Muscle layer of duodenum (tissue), 2 donors: ENCODE results near the gene ZBTB20.

Experiments used
- H3K27ac ChIP-seq: one replicate; pipeline ENCODE4 v1.7.0; 2013; ENCODE audit warnings: mild to moderate bottlenecking, low read length
- H3K27me3 ChIP-seq: one replicate; pipeline ENCODE4 v1.7.0; 2013; ENCODE audit warnings: low read depth, mild to moderate bottlenecking, control low read depth, low read length
- H3K36me3 ChIP-seq, 2 donors: one replicate each; pipeline ENCODE4 v1.7.0; 2013; ENCODE audit warnings: low read length in 2 of 2, control low read depth in 1 of 2, mild to moderate bottlenecking in 1 of 2; ENCODE audit not compliant: insufficient read depth in 2 of 2, control insufficient read depth in 1 of 2
- H3K4me1 ChIP-seq, 2 donors: one replicate each; pipeline ENCODE4 v1.7.0; 2013; ENCODE audit warnings: low read length in 2 of 2, mild to moderate bottlenecking in 2 of 2, control low read depth in 1 of 2, moderate library complexity in 1 of 2; ENCODE audit not compliant: insufficient read depth in 2 of 2, control insufficient read depth in 1 of 2
- H3K4me3 ChIP-seq, 2 donors: one replicate each; pipeline ENCODE4 v1.7.0; 2013; ENCODE audit warnings: low read length in 2 of 2, low read depth in 1 of 2, mild to moderate bottlenecking in 1 of 2
- H3K9me3 ChIP-seq, 2 donors: one replicate each; pipeline ENCODE4 v1.7.0; 2013; ENCODE audit warnings: low read length in 2 of 2, control low read depth in 1 of 2, mild to moderate bottlenecking in 1 of 2; ENCODE audit not compliant: control insufficient read depth in 1 of 2
- donor health status: healthy.

Gene ZBTB20

GRCh38 chr3:115102046-115102445 lies 45.0 kb downstream of the ZBTB20 start:
- Histone ChIP-seq H3K36me3 (peaks cover 4% of the 10 kb centered on the region in 2 donors), H3K27ac (no peak overlapping the region), H3K9me3 (no peaks in the 10 kb centered on the region), H3K4me3 (no peak overlapping the region), H3K27me3 (no peaks in the 10 kb centered on the region), H3K4me1 (peaks cover 5 to 10% of the 10 kb centered on the region in 2 donors)

DNA sequence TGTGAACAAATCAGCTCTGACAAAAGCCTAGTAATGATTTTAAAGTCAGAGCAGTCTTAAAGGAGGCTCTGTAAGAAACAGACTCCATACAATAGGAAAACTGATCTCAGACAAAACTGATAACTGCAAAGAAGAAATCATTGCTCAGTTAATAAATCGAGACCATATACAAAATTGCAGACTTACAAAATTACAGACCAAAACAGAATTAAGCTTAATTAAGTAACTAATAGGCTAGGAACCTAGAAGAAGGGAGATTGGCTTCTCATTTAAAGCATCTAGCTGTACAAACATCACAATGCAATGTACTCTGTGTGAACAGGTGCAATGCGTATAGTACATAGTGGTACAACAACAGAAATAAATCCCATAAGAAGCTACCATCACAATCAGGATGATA lies 46.3 kb downstream of the ZBTB20 start:
- peak overlapping the region; percentile 90 for H3K27ac ChIP-seq
- H3K4me3 ChIP-seq, result peak overlapping the region; percentile 62 to 80
- no peaks in the 10 kb centered on the region for H3K9me3 ChIP-seq
- peaks cover 4% of the 10 kb centered on the region in 2 donors for H3K36me3 ChIP-seq
- peaks cover 5 to 10% of the 10 kb centered on the region in 2 donors for H3K4me1 ChIP-seq
- no peaks in the 10 kb centered on the region for H3K27me3 ChIP-seq

GRCh38 chr3:115099986-115100571 lies 47.0 kb downstream of the ZBTB20 start:
- H3K4me3 ChIP-seq, result peak overlapping the region; percentile 62 to 80
- no peaks in the 10 kb centered on the region for H3K9me3 ChIP-seq
- H3K27ac ChIP-seq, result peak overlapping the region; percentile 90
- H3K36me3 ChIP-seq, result peaks cover 4% of the 10 kb centered on the region in 2 donors
- peaks cover 5 to 10% of the 10 kb centered on the region in 2 donors for H3K4me1 ChIP-seq
- H3K27me3 ChIP-seq, result no peaks in the 10 kb centered on the region

DNA sequence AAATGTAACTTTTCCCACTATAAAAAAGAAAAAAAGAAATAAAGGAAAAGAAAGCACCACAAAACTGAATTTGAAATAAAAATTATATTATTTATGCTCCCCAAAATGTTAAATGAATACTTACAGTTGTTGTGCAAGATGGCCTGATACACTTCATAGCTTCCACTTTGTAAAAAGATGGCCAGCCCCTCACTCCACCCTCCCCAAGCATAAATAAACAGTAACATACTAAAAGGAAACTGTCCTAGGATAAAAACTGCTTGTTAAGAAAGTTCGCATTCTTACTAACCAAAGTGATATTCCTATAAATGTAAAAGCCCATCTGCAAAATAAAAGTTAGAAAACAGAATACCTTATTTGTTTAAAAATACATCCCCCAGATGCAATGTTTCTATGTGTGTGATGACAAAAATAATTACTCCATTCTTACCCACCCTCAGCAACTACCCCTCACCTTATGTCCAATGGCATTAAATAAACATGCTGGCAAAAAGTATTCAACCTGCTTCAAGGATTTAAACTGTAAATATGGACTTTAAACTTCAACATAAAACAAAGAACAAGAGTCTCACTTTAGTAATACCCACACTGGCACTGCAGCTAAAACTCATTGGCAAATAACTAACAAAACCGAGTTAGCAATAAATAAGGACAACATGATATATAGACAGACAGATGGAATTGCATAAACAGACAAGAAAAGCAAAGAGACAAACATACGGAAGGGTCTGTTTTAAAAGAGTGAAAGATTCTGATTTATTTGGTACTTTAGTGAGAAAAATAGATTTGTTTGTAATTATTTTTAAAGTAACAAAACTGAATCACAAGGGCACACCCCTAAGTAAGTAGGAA lies 47.7 kb downstream of the ZBTB20 start:
- H3K9me3 ChIP-seq, result no peaks in the 10 kb centered on the region
- peak overlapping the region; percentile 62 to 80 for H3K4me3 ChIP-seq
- H3K27me3 ChIP-seq, result no peaks in the 10 kb centered on the region
- peak overlapping the region; percentile 90 for H3K27ac ChIP-seq
- peaks cover 5 to 10% of the 10 kb centered on the region in 2 donors for H3K4me1 ChIP-seq
- H3K36me3 ChIP-seq, result peaks cover 4% of the 10 kb centered on the region in 2 donors

DNA sequence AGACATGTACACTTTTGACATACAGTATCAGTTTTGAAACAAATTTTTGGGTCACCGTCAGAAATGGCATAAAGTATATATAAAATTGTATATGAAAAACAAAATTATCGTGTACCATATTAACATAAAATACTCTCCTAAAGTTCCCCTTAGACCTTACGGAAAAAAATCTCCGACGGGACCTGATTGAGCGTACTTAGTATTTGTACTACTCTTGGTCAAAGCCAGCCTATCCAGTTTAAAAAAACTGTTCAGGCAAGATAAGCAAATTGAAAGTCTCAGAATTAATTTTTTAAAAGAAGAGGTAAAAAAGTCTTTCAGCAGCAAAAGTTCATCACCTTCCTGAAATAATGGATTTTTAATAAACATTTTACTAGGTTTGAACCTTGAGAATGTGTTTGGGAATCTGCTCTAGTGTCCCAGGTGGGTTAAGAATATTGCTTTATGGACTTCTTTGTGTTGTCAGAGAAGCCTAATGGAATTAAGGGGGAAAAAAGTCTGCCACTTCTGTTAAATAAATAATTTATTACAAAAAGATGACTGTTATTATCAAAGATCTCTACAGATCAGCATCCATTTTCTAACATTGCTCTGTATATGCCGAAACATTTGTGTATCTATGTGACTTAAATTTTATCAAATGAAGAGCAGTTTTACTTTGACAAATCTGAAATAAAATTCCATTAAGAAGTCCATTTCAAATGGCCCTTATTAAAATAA lies 48.6 kb downstream of the ZBTB20 start:
- Histone ChIP-seq H3K27me3 (no peaks in the 10 kb centered on the region), H3K27ac (peak overlapping the region; percentile 90), H3K4me3 (peak overlapping the region in 1 of 2 donors; percentile 80), H3K9me3 (no peaks in the 10 kb centered on the region), H3K36me3 (no peaks in the 10 kb centered on the region), H3K4me1 (peaks cover 5 to 14% of the 10 kb centered on the region in 2 donors)

- Histone ChIP-seq H3K9me3 (no peaks in the 10 kb centered on the region), H3K4me1 (peaks cover 0 to 17% of the 10 kb centered on the region in 2 donors), H3K27me3 (no peaks in the 10 kb centered on the region), H3K4me3 (no peak overlapping the region), H3K36me3 (no peaks in the 10 kb centered on the region), H3K27ac (no peak overlapping the region)
These were observed 51.9 kb downstream of the ZBTB20 start for GRCh38 chr3:115095236-115095635.

DNA sequence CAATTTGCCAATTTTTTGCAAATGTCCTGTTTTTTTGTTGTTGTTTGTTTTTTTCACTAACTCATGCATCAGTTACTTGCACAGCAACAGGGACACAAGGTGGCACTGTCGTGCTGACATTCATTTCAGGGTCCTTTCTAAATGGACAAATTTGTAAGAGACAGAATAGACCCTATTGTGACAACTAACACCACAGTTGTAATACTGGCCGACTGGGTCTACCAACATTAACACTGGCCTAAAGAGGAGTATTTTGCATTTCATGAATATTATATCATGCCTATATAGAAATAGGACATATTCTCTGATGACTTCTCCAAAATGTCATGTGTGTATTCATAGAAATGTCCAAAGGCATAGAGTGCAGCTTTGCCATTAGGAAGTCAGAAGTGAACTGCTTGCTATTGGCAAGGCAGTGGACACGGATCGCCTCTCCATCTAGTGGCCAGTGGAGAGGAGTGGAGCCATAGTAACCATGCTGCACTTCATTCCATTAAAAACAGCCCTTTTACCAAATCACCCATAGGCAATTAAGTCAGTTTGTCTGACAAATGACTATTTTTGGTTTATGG lies 54.8 kb downstream of the ZBTB20 start:
- peaks cover 0 to 21% of the 10 kb centered on the region in 2 donors for H3K4me1 ChIP-seq
- H3K27ac ChIP-seq, result peak overlapping the region; percentile 41

GRCh38 chr3:115090712-115091111 lies 56.4 kb downstream of the ZBTB20 start:
- Histone ChIP-seq H3K9me3 (no peaks in the 10 kb centered on the region), H3K36me3 (no peaks in the 10 kb centered on the region), H3K27me3 (no peaks in the 10 kb centered on the region), H3K4me1 (peaks cover 0 to 31% of the 10 kb centered on the region in 2 donors), H3K4me3 (no peak overlapping the region), H3K27ac (no peak overlapping the region)

More for the DNA sequence above, 54.8 kb downstream of the ZBTB20 start:
- H3K4me3 ChIP-seq, result no peak overlapping the region
- H3K27me3 ChIP-seq, result no peaks in the 10 kb centered on the region
- no peaks in the 10 kb centered on the region for H3K9me3 ChIP-seq
- H3K36me3 ChIP-seq, result no peaks in the 10 kb centered on the region

GRCh38 chr3:115089481-115089880 lies 57.6 kb downstream of the ZBTB20 start:
- Histone ChIP-seq H3K4me1 (peaks cover 0 to 39% of the 10 kb centered on the region in 2 donors), H3K9me3 (no peaks in the 10 kb centered on the region), H3K27me3 (no peaks in the 10 kb centered on the region), H3K4me3 (no peak overlapping the region), H3K36me3 (no peaks in the 10 kb centered on the region), H3K27ac (no peak overlapping the region)

DNA sequence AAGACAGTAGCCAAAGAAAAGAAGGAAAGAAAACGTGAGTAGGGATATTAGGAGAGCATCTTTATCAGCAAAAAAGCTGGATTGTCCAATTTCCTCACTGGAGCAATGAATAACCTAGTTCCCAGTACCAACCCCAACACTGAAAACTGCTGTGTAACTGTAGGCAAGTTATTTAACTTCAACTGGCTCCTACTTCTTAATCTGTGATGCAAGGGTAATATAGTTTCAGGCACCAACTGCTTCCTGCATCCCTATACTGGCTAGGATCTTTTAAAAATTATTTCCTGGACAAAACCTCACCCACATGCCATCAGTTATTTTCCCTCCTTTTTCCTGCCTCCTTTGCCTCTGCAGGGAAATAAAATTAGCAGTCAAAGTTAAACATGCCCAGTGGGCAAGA lies 59.6 kb downstream of the ZBTB20 start:
- peaks cover 0 to 30% of the 10 kb centered on the region in 2 donors for H3K4me1 ChIP-seq

GRCh38 chr3:115086344-115086743 lies 60.7 kb downstream of the ZBTB20 start:
- Histone ChIP-seq H3K9me3 (no peaks in the 10 kb centered on the region), H3K4me3 (no peak overlapping the region), H3K27ac (no peak overlapping the region), H3K36me3 (no peaks in the 10 kb centered on the region), H3K27me3 (no peaks in the 10 kb centered on the region), H3K4me1 (peaks cover 0 to 22% of the 10 kb centered on the region in 2 donors)

More for the DNA sequence above, 59.6 kb downstream of the ZBTB20 start:
- no peaks in the 10 kb centered on the region for H3K36me3 ChIP-seq
- H3K4me3 ChIP-seq, result no peak overlapping the region
- no peak overlapping the region for H3K27ac ChIP-seq
- H3K9me3 ChIP-seq, result no peaks in the 10 kb centered on the region
- no peaks in the 10 kb centered on the region for H3K27me3 ChIP-seq
